Left ventricle myocardium superior (tissue), 1 donor: ENCODE results near the gene GPATCH3. TPM values are rescaled to one million over a fixed set of nuclear protein-coding genes. Genes with fewer than 3 reads are reported as not detected.
"Not testable (repeated sequence)": the region's sequence is repeated elsewhere in the genome, so short reads cannot be mapped to it uniquely, and the experiment has no call there.

Experiments used
- ATAC-seq: fragments of 200-7000 bp; cut with Tn5 transposase; one replicate; pipeline ENCODE4 v1.9.1; 2020; ENCODE audit warnings: mild to moderate bottlenecking, moderate library complexity
- DNase-seq: peaks from one replicate; pipeline ENCODE4 v3.0.0-alpha.2; 2020
- intact Hi-C: fragments of 100-400 bp; cut with micrococcal nuclease; formaldehyde crosslinking; loops from one replicate; pipeline ENCODE4 v1.11.0; 2022
- total RNA-seq: library from RNA; stranded (reverse); fragmentation: NEBNext Ultra II Directional; extraction: Animal tissue kit (Norgen Biotek cat#: 25700); gene quantifications from one replicate; pipeline ENCODE4 v1.2.1, GENCODE V29; 2021
- donor health status: DM: no; HTN: yes; CAD: no; lungs with severe emphysema.

The GPATCH3 gene
- total RNA-seq, 1 donor from 2014 or later, result 10.2 TPM

DNA sequence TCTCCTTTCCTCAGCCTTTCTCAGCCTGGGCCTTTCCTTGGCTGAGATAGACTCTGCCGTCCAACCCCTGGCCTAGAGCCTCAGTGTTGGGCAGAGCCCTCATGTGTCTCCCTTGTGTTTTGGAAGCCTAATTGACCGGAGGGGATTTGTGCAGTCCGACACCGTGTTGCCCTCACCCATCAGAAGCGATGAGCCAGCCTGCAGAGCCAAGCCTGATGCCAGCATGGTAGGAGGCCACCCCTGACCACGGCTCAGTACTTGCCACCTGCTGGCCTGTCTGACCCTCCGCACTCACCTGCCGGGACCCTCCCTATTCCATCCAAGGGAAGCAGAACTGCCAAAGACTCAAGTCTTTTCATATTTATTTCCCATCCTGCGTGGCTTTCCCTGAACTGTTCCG, 46.7 kb downstream of the GPATCH3 start:
- ATAC-seq, result no peak
- intact Hi-C loops, result no loop called here
- DNase-seq, result no peak

DNA sequence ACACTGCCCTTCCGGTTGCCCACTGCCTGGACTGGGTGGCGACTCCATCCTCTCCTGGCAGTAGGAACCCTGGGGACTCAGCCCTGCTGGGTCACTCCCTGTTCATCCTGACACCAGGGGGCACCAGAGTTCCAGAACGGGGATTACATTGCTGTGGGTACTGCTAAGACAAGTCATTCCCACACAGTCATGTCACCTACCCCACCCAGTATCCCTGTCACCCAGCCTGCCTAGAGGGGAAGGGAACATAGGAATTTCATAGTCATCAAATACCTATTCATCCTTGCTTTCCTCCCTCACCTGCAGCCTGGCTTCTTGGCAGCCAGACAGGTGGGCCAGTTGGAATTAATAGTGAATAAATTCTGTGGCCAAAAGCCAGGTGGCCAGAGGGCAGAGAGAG, 47.1 kb downstream of the GPATCH3 start:
- intact Hi-C loops, result no loop called here
- ATAC-seq, result peak; percentile 90
- DNase-seq, result peak; percentile 85

DNA sequence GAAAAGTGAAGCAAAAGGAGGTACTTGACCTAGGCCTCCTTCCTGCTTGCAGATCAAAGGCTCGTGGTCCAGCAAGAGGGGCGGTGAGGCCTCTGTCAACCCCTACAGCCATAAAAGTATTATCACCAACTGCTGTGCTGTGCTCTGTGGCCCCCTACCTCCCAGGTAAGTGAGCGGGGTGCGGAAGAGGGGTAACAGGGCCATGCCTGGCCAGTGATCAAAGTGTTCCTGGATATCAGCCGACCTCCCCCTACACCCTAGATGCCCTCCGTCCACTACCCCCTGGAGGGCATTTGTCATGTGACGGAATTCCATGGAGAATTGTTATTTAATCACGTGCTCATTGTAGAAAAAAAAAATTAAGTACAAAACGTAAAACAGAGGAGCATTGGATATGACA, 47.6 kb downstream of the GPATCH3 start:
- ATAC-seq, result no peak
- DNase-seq, result no peak
- intact Hi-C loops, result no loop called here

DNA sequence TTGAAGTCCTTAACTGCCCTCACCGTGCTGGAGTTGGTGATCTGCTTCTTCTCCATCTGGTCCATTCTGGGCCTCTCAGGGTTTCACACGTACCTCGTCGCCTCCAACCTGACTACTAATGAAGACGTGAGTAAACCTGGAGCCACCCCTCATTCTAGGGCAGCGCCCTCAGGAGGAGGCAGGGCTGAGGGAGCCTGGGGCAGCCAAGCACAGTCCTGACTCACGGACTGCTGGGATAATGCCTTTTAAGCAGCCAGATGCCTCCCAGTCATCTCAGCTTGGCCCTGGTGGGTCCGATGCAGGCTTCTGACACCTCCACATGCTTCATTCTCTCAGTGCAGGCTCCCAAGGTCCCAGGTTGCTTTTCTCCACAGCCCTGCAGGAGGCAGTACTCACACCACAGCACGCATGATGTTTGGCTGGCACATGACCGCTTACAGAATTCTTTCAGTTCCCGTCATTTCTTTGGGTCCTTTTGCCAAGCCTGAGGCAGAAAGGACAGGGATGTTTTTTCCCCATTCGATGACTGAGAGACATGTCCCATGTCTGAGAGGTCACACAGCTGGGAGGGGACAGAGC, 49.1 kb downstream of the GPATCH3 start:
- DNase-seq (no peak), ATAC-seq (no peak)
- intact Hi-C loops, result no loop called here

DNA sequence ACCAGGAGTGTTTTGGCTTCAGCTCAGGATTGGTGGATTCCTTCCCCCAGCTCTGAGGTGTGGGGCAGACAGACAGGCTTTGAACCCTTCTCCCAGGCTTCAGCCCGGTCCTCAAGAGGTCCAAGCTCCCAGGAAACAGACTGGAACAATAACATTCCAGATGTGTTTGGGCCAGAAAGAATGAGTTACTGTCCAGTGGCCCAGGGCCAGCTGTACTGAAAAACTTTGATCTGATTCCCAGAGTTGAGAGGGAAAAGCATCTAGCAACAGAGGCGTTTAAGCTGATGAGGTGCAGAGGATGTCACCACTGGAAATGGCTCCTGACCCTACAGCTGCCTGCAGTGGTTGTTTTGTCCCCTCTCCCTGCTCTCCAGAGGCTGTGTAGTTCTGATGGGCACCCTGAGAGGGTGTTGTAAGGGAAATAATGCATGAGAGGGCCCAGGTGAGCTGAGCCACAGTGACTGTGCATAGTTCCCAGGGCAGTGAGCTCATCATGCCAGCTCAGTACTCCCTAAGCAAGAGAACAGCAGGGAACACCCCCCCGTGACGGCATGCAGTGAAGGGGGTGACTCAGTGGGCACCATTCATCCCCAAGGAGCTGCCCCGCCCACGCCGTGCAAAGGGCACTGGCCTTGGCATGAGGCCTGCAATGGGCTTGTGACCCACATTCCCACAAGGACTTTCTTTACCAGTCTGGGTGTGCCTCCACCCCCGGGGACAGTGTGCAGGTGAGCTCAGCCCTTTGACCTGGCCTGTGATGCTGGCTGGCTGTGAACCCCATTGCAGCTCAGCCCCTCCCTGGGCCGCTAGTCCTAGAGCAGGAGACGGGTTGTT, 51.1 kb downstream of the GPATCH3 start:
- ATAC-seq (no peak), DNase-seq (no peak)
- intact Hi-C loops, result no loop called here

DNA sequence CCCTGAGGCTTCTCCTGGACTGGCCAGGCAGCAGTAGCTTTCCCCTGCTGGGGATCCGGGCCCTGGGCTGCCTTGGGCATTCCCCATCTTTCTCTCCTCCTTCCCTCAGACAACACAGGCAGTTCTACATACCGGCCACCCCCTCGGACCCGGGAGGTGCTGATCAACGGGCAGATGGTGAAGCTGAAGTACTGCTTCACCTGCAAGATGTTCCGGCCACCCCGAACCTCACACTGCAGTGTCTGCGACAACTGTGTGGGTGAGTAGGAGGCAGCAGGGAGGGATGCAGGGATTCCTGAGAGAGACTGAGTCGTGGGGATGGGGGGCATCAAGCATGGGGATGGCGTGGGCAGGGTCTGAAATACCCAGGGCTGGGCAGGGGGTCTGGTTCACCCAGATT, 51.8 kb downstream of the GPATCH3 start:
- intact Hi-C loops, result no loop called here
- no peak for ATAC-seq
- DNase-seq, result no peak

DNA sequence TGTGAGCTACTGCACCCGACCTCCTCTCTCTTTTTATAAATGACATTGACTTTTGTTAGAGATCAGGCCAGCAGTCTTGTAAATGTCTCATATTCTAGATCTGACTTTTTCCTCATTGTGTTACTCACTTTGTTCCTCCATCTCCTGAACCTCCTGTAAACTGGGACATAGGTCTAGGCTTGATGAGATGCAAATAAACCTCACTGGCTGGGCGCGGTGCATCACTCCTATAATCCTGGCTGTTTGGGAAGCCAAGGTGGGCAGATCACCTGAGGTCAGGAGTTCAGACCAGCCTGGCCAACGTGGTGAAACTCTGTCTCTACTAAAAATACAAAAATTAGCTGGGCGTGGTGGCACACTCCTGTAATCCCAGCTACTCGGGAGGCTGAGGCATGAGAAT, 52.4 kb downstream of the GPATCH3 start:
- intact Hi-C loops, ATAC-seq, DNase-seq: not testable (repeated sequence)

DNA sequence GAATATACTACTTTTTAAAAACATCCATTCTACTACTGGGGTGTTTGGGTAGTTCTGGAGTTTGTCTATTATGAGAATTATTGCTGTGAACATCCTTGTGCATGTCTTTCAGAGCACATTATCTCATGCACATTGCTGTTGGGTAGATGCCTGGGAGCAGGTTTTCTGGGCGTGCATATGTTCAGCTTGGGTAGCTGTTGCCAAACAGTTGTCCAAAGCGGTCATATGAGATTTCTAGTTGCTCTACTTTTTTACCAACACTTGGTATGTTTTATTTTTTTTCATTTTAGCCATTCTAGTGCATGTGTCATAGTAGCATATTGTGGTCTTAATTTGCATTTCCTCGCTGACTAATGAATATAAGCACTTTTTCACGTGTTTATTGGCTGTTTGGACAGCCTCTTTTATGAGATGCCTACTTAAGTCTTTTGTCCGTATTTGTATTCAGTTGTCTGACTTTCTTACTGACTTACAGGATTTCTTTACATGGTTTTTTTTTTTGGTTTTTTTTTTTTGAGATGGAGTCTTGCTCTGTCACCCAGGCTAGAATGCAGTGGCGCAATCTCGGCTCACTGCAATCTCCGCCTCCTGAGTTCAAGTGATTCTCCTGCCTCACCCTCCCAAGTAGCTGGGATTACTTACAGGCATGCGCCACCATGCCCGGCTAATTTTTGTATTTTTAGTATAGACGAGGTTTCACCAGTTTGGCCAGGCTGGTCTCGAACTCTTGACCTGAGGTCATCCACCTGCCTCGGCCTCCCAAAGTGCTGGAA, 55.7 kb downstream of the GPATCH3 start:
- ATAC-seq, result no peak
- intact Hi-C loops, result no loop called here
- no peak for DNase-seq

Other genes starting within 250 kb of the GPATCH3 start
- gene ARID1A, start 204.5 kb downstream of the GPATCH3 start, total RNA-seq, result 31.4 TPM
- gene PIGV, start 112.5 kb downstream of the GPATCH3 start, total RNA-seq, result 4.5 TPM
- gene ZDHHC18, start 73.8 kb downstream of the GPATCH3 start, total RNA-seq, result 18.1 TPM
- gene SFN, start 37.3 kb downstream of the GPATCH3 start, total RNA-seq, result not detected
- 16.4 TPM for gene GPN2, start 10.2 kb downstream of the GPATCH3 start, total RNA-seq
- gene NR0B2, start 13.5 kb upstream of the GPATCH3 start, total RNA-seq, result 5.3 TPM
- gene NUDC, start 21.3 kb upstream of the GPATCH3 start, total RNA-seq, result 73.3 TPM
- 0.37 TPM for gene KDF1, start 60.0 kb upstream of the GPATCH3 start, total RNA-seq
- gene TRNP1, start 93.2 kb upstream of the GPATCH3 start, total RNA-seq, result 27.4 TPM
- 49.6 TPM for gene TENT5B, start 112.4 kb upstream of the GPATCH3 start, total RNA-seq